KMS-11 (cell line): ENCODE data around the gene OR1I1.

Source experiments
- H2AFZ ChIP-seq: fragments of 200-600 bp; sonication (generic); 2 replicates; pipeline ENCODE4 v1.6.1; 2016; ENCODE audit warnings: antibody characterized with exemption, mixed run types, low read depth
- H3K27ac ChIP-seq: fragments of 200-600 bp; sonication (generic); 2 replicates; pipeline ENCODE4 v1.6.1; 2016; ENCODE audit warnings: mild to moderate bottlenecking, mixed run types
- H3K27me3 ChIP-seq: fragments of 200-600 bp; sonication (generic); 2 replicates; pipeline ENCODE4 v1.6.1; 2017; ENCODE audit warnings: mild to moderate bottlenecking, low read depth, mixed run types, moderate library complexity; ENCODE audit not compliant: insufficient read depth
- H3K36me3 ChIP-seq: fragments of 200-600 bp; sonication (generic); 2 replicates; pipeline ENCODE4 v1.6.1; 2017; ENCODE audit warnings: mild to moderate bottlenecking, mixed run types; ENCODE audit not compliant: insufficient read depth
- H3K4me1 ChIP-seq: fragments of 200-600 bp; sonication (generic); 2 replicates; pipeline ENCODE4 v1.6.1; 2016; ENCODE audit warnings: mild to moderate bottlenecking, low read depth, mixed run types; ENCODE audit not compliant: poor library complexity, severe bottlenecking
- H3K4me2 ChIP-seq: fragments of 200-600 bp; sonication (generic); 2 replicates; pipeline ENCODE4 v1.7.0; 2016; ENCODE audit warnings: mild to moderate bottlenecking, mixed run types
- H3K4me3 ChIP-seq: fragments of 200-600 bp; sonication (generic); IDR thresholded peaks from 2 replicates; pipeline ENCODE4 v1.6.1; 2017; ENCODE audit warnings: low read depth, low read length, mixed read lengths; ENCODE audit not compliant: insufficient read depth
- H3K79me2 ChIP-seq: fragments of 200-600 bp; sonication (generic); 2 replicates; pipeline ENCODE4 v1.6.1; 2016; ENCODE audit warnings: low read depth, mixed run types; ENCODE audit not compliant: insufficient read depth
- H3K9ac ChIP-seq: fragments of 200-600 bp; sonication (generic); 2 replicates; pipeline ENCODE4 v1.6.1; 2016; ENCODE audit warnings: mild to moderate bottlenecking, mixed run types
- H4K20me1 ChIP-seq: fragments of 200-600 bp; sonication (generic); 2 replicates; pipeline ENCODE4 v1.6.1; 2016; ENCODE audit warnings: mild to moderate bottlenecking, mixed run types; ENCODE audit not compliant: insufficient read depth
- CTCF ChIP-seq: fragments of 200-600 bp; sonication (generic); conservative IDR thresholded peaks from 2 replicates; pipeline ENCODE4 v1.6.1; 2017; ENCODE audit warnings: low read depth, mild to moderate bottlenecking, antibody characterized with exemption, low read length, moderate library complexity, mixed read lengths

The OR1I1 gene

GRCh38 chr19:15109768-15110417, 27.9 kb downstream of the OR1I1 start:
- H3K4me1 ChIP-seq = no peaks in the 10 kb centered on the region
- H3K4me3 ChIP-seq = no peak overlapping the region
- H3K9ac ChIP-seq = no peak overlapping the region
- H4K20me1 ChIP-seq = no peaks in the 10 kb centered on the region
- H3K27me3 ChIP-seq = peaks cover 14% of the 10 kb centered on the region; the same call in 1 of the 2 replicates
- H3K4me2 ChIP-seq = no peak overlapping the region
- no peak overlapping the region for H3K27ac ChIP-seq
- H3K79me2 ChIP-seq = no peaks in the 10 kb centered on the region
- H2AFZ ChIP-seq = no peak overlapping the region
- H3K36me3 ChIP-seq = no peaks in the 10 kb centered on the region
- no peak for TF ChIP-seq CTCF

GRCh38 chr19:15110418-15110815, 28.4 kb downstream of the OR1I1 start:
- H3K79me2 ChIP-seq = no peaks in the 10 kb centered on the region
- no peaks in the 10 kb centered on the region for H3K36me3 ChIP-seq
- H4K20me1 ChIP-seq = no peaks in the 10 kb centered on the region
- no peaks in the 10 kb centered on the region for H3K4me1 ChIP-seq
- no peak for TF ChIP-seq CTCF
- H3K4me2 ChIP-seq = no peak overlapping the region
- H3K9ac ChIP-seq = no peak overlapping the region
- no peak overlapping the region for H3K4me3 ChIP-seq
- peaks cover 14% of the 10 kb centered on the region; the same call in 1 of the 2 replicates for H3K27me3 ChIP-seq
- H2AFZ ChIP-seq = no peak overlapping the region
- no peak overlapping the region for H3K27ac ChIP-seq

- no peak overlapping the region for H3K9ac ChIP-seq
- H4K20me1 ChIP-seq = no peaks in the 10 kb centered on the region
- no peak overlapping the region for H2AFZ ChIP-seq
- no peaks in the 10 kb centered on the region for H3K36me3 ChIP-seq
- H3K27me3 ChIP-seq = peaks cover 10% of the 10 kb centered on the region; the same call in 1 of the 2 replicates
- no peak overlapping the region for H3K4me2 ChIP-seq
- H3K79me2 ChIP-seq = no peaks in the 10 kb centered on the region
- H3K4me1 ChIP-seq = no peaks in the 10 kb centered on the region
- no peak overlapping the region for H3K4me3 ChIP-seq
- no peak overlapping the region for H3K27ac ChIP-seq
- no peak for TF ChIP-seq CTCF
Measured at GRCh38 chr19:15111758-15112157, 29.7 kb downstream of the OR1I1 start.

GRCh38 chr19:15112385-15112784, 30.4 kb downstream of the OR1I1 start:
- no peak overlapping the region for H3K4me3 ChIP-seq
- no peak for TF ChIP-seq CTCF
- peaks cover 10% of the 10 kb centered on the region; the same call in 1 of the 2 replicates for H3K27me3 ChIP-seq
- H2AFZ ChIP-seq = no peak overlapping the region
- H4K20me1 ChIP-seq = no peaks in the 10 kb centered on the region
- H3K9ac ChIP-seq = no peak overlapping the region
- H3K4me2 ChIP-seq = no peak overlapping the region
- no peak overlapping the region for H3K27ac ChIP-seq
- H3K36me3 ChIP-seq = no peaks in the 10 kb centered on the region
- H3K79me2 ChIP-seq = no peaks in the 10 kb centered on the region
- H3K4me1 ChIP-seq = no peaks in the 10 kb centered on the region
